ENCODE data around the gene SEC63.
"Not testable (repeated sequence)": the region's sequence is repeated elsewhere in the genome, so short reads cannot be mapped to it uniquely, and the experiment has no call there.

Gene SEC63

GRCh38 chr6:107957909-107958688 lies at the start of gene SEC63:
SEC63 (minus strand) TSS chr6:107958208; CDS start chr6:107958009, 199 bp downstream.
- peak; percentile 98 for DNase-seq

GRCh38 chr6:108005961-108006360 lies 48.0 kb upstream of the SEC63 start:
- DNase-seq: no peak

GRCh38 chr6:108004861-108005260 lies 46.9 kb upstream of the SEC63 start:
- no peak for DNase-seq

GRCh38 chr6:108002365-108003221 lies 44.6 kb upstream of the SEC63 start:
- DNase-seq: no peak

- no peak for DNase-seq
These were observed 43.8 kb upstream of the SEC63 start for GRCh38 chr6:108001696-108002231.

- not testable (repeated sequence) for DNase-seq
These were observed 42.3 kb upstream of the SEC63 start for GRCh38 chr6:108000259-108000658.

- DNase-seq: no peak
These were observed 41.3 kb upstream of the SEC63 start for GRCh38 chr6:107999341-107999740.

GRCh38 chr6:107991772-107992550 lies 34.0 kb upstream of the SEC63 start:
- DNase-seq: no peak

GRCh38 chr6:107991061-107991460 lies 33.1 kb upstream of the SEC63 start:
- no peak for DNase-seq

- DNase-seq: not testable (repeated sequence)
These were observed 32.6 kb upstream of the SEC63 start for GRCh38 chr6:107990587-107990986.

- DNase-seq: no peak
These were observed 31.4 kb upstream of the SEC63 start for GRCh38 chr6:107989166-107990094.

- DNase-seq: no peak
These were observed 30.6 kb upstream of the SEC63 start for GRCh38 chr6:107988570-107988969.

GRCh38 chr6:107987805-107988204 lies 29.8 kb upstream of the SEC63 start:
- DNase-seq: no peak

- no peak for DNase-seq
These were observed 27.7 kb upstream of the SEC63 start for GRCh38 chr6:107985701-107986100.

GRCh38 chr6:107983811-107984210 lies 25.8 kb upstream of the SEC63 start:
- DNase-seq: no peak

- DNase-seq: no peak
These were observed 24.5 kb upstream of the SEC63 start for GRCh38 chr6:107982486-107982885.

- no peak for DNase-seq
These were observed 23.7 kb upstream of the SEC63 start for GRCh38 chr6:107981695-107982094.

GRCh38 chr6:107977283-107977682 lies 19.3 kb upstream of the SEC63 start:
- DNase-seq: no peak

- no peak for DNase-seq
These were observed 18.3 kb upstream of the SEC63 start for GRCh38 chr6:107976155-107976783.

GRCh38 chr6:107973594-107973993 lies 15.6 kb upstream of the SEC63 start:
- DNase-seq: no peak

- no peak for DNase-seq
These were observed 14.5 kb upstream of the SEC63 start for GRCh38 chr6:107972413-107973096.
